ENCODE data around the gene LSM5.
A peak's percentile ranks its signal among the peaks of the same experiment; 100 is the strongest.

LSM5 gene

GRCh38 chr7:32496052-32496813 lies 6.1 kb upstream of the LSM5 start:
- no peak for TF ChIP-seq CTCF (IDR thresholded peaks at IDR 0.05; ENCODE audit: insufficient read depth, low read depth, low read length, missing control alignments)
- H3K4me3 ChIP-seq (ENCODE audit: low read length) = peak overlapping the region; percentile 75
- no peak for DNase-seq (ENCODE audit: low read depth)

GRCh38 chr7:32495298-32496051 lies 5.3 kb upstream of the LSM5 start, which contains the start of gene AVL9:
TSS of gene AVL9 (plus strand) at chr7:32495489. CDS start at chr7:32495710, 221 bp downstream.
- TF ChIP-seq CTCF (IDR thresholded peaks at IDR 0.05; ENCODE audit: insufficient read depth, low read depth, low read length, missing control alignments) = no peak
- peak; percentile 97 for DNase-seq (ENCODE audit: low read depth)
- H3K4me3 ChIP-seq (ENCODE audit: low read length) = peak within 1 kb of the TSS; percentile 75

- peak overlapping the region; percentile 75 for H3K4me3 ChIP-seq (ENCODE audit: low read length)
- TF ChIP-seq CTCF (IDR thresholded peaks at IDR 0.05; ENCODE audit: insufficient read depth, low read depth, low read length, missing control alignments) = no peak
- DNase-seq (ENCODE audit: low read depth) = no peak
These were observed 4.7 kb upstream of the LSM5 start for GRCh38 chr7:32494946-32495297.

- TF ChIP-seq CTCF (IDR thresholded peaks at IDR 0.05; ENCODE audit: insufficient read depth, low read depth, low read length, missing control alignments) = no peak
- DNase-seq (ENCODE audit: low read depth) = no peak
- peak overlapping the region; percentile 88 for H3K4me3 ChIP-seq (ENCODE audit: low read length)
These were observed 423 bp downstream of the LSM5 start for GRCh38 chr7:32489788-32490126.

- no peak for TF ChIP-seq CTCF (IDR thresholded peaks at IDR 0.05; ENCODE audit: insufficient read depth, low read depth, low read length, missing control alignments)
- DNase-seq (ENCODE audit: low read depth) = no peak
These were observed 8.3 kb downstream of the LSM5 start for GRCh38 chr7:32481921-32482320.

GRCh38 chr7:32481176-32481575 lies 9.0 kb downstream of the LSM5 start:
- no peak overlapping the region for H3K4me3 ChIP-seq (ENCODE audit: low read length)
- no peak for DNase-seq (ENCODE audit: low read depth)
- no peak for TF ChIP-seq CTCF (IDR thresholded peaks at IDR 0.05; ENCODE audit: insufficient read depth, low read depth, low read length, missing control alignments)

More at GRCh38 chr7:32481921-32482320, 8.3 kb downstream of the LSM5 start:
- no peak overlapping the region for H3K4me3 ChIP-seq (ENCODE audit: low read length)
